A549 (cell line): ENCODE results near the gene ARL3.

Experiments used
- CHD2 ChIP-seq: fragments of 150-350 bp; IDR thresholded peaks from 2 replicates; pipeline ENCODE4 v1.6.1; 2014; ENCODE audit warnings: low read length; ENCODE audit not compliant: partially characterized antibody
- CHD4 ChIP-seq: fragments of 200-600 bp; sonication (generic); IDR thresholded peaks from 2 replicates; pipeline ENCODE4 v1.6.1; 2016; ENCODE audit warnings: antibody characterized with exemption, mild to moderate bottlenecking, borderline replicate concordance
- CTCF ChIP-seq: fragments of >200 bp; sonication (Bioruptor Twin); formaldehyde crosslinking; IDR thresholded peaks from 3 replicates; pipeline ENCODE4 v1.5.1; 2016
- EP300 ChIP-seq, 2 experiments: fragments of >200 bp; sonication (Bioruptor Twin); formaldehyde crosslinking; IDR thresholded peaks; 2 replicates in 1 of 2; 3 replicates in 1 of 2; pipeline ENCODE4 v1.6.1; 2016 to 2017
- JUN ChIP-seq, 2 experiments: fragments of >200 bp; sonication (Bioruptor Twin); formaldehyde crosslinking; IDR thresholded peaks; 2 replicates in 1 of 2; 3 replicates in 1 of 2; pipeline ENCODE4 v1.6.1; 2016 to 2017
- POLR2A ChIP-seq: IDR thresholded peaks from 2 replicates; pipeline ENCODE4 v1.6.1; 2012; ENCODE audit warnings: mild to moderate bottlenecking, low read length
- RARB ChIP-seq: fragments of 250-450 bp; sonication (Bioruptor Pico); IDR thresholded peaks from 2 replicates; pipeline ENCODE4 v1.8.0; 2021; ENCODE audit warnings: mild to moderate bottlenecking, moderate library complexity
- SMC3 ChIP-seq: fragments of >200 bp; sonication (Bioruptor Twin); formaldehyde crosslinking; IDR thresholded peaks from 3 replicates; pipeline ENCODE4 v1.6.1; 2018; ENCODE audit warnings: inconsistent platforms
- TP53 ChIP-seq: fragments of 250-450 bp; sonication (Bioruptor Pico); IDR thresholded peaks from 2 replicates; pipeline ENCODE4 v1.5.0; 2021; ENCODE audit warnings: mild to moderate bottlenecking, moderate library complexity
- TF ChIP-seq, protein P1 (sequence below): fragments of 450-650 bp; IDR thresholded peaks from 2 replicates; pipeline ENCODE4 v1.6.1; 2014; ENCODE audit warnings: antibody characterized with exemption

- TF ChIP-seq CTCF (no peak), POLR2A (no peak), TP53 (no peak), JUN (IDR thresholded peaks at IDR 0.05) (no peak), SMC3 (no peak), CHD2 (no peak), RARB (CRISPR knock-in tag) (no peak), CHD4 (no peak), EP300 (IDR thresholded peaks at IDR 0.05) (no peak)
- TF ChIP-seq, protein P1, sequence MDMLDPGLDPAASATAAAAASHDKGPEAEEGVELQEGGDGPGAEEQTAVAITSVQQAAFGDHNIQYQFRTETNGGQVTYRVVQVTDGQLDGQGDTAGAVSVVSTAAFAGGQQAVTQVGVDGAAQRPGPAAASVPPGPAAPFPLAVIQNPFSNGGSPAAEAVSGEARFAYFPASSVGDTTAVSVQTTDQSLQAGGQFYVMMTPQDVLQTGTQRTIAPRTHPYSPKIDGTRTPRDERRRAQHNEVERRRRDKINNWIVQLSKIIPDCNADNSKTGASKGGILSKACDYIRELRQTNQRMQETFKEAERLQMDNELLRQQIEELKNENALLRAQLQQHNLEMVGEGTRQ, result no peak
Measured at GRCh38 chr10:102738692-102739121, 24.5 kb upstream of the ARL3 start.
